T-helper 17 cell (primary cell): ENCODE data around the gene RNF17. TPM values are rescaled to one million over a fixed set of nuclear protein-coding genes. Genes with fewer than 3 reads are reported as not detected.

Experiments
- ATAC-seq: fragments of 150-1000 bp; cut with Tn5 transposase; 2 replicates; pipeline ENCODE4 v1.10.0; 2021; ENCODE audit warnings: mild to moderate bottlenecking, moderate library complexity
- DNase-seq, 3 donors: peaks; one replicate each; pipeline versions ENCODE4 v3.0.0 to v3.0.0-alpha.2; 2020 to 2021
- H3K9me3 ChIP-seq: one replicate; pipeline ENCODE4 v1.7.0; 2013; ENCODE audit warnings: low read length, mild to moderate bottlenecking; ENCODE audit not compliant: control insufficient read depth, poor library complexity, severe bottlenecking
- H3K27ac Mint-ChIP-seq: one replicate; pipeline ENCODE4 v1.8.0; 2022; ENCODE audit warnings: mild to moderate bottlenecking, moderate library complexity, mixed read lengths
- H3K27me3 Mint-ChIP-seq: one replicate; pipeline ENCODE4 v1.8.0; 2022; ENCODE audit warnings: mixed read lengths
- H3K36me3 Mint-ChIP-seq: one replicate; pipeline ENCODE4 v1.8.0; 2022; ENCODE audit warnings: low read depth, mixed read lengths
- H3K4me1 Mint-ChIP-seq: one replicate; pipeline ENCODE4 v1.8.0; 2022; ENCODE audit warnings: mild to moderate bottlenecking, mixed read lengths
- H3K4me3 Mint-ChIP-seq: one replicate; pipeline ENCODE4 v1.8.0; 2022; ENCODE audit warnings: mild to moderate bottlenecking, moderate library complexity, mixed read lengths
- total RNA-seq, 4 donors: library from RNA in 2 of 4; stranded (reverse) in 2 of 4; gene quantifications; one replicate each; pipeline ENCODE4 v1.2.3 and lab custom pipeline; 2022 to 2026

Gene RNF17
- total RNA-seq, 2 donors from 2014 or later: 0.50 to 1.1 TPM

- Mint-ChIP-seq H3K27ac (no peak overlapping the region), H3K4me1 (peaks cover 2% of the 10 kb centered on the region), H3K4me3 (no peak overlapping the region), H3K27me3 (peaks cover 1% of the 10 kb centered on the region), H3K36me3 (no peaks in the 10 kb centered on the region)
- ATAC-seq: no peak
- no peaks in the 10 kb centered on the region for H3K9me3 ChIP-seq
- no peak for DNase-seq
Measured at GRCh38 chr13:24734950-24735349, 29.0 kb upstream of the RNF17 start.

GRCh38 chr13:24737042-24737441 lies 26.9 kb upstream of the RNF17 start:
- no peaks in the 10 kb centered on the region for H3K9me3 ChIP-seq
- Mint-ChIP-seq H3K4me1 (no peaks in the 10 kb centered on the region), H3K27me3 (no peaks in the 10 kb centered on the region), H3K27ac (no peak overlapping the region), H3K36me3 (no peaks in the 10 kb centered on the region), H3K4me3 (no peak overlapping the region)
- no peak for ATAC-seq
- DNase-seq: no peak

- no peak overlapping the region for H3K4me3 Mint-ChIP-seq
- no peak overlapping the region for H3K27ac Mint-ChIP-seq
- no peaks in the 10 kb centered on the region for H3K27me3 Mint-ChIP-seq
- no peak for ATAC-seq
- H3K36me3 Mint-ChIP-seq: no peaks in the 10 kb centered on the region
- no peak for DNase-seq
- H3K9me3 ChIP-seq: no peaks in the 10 kb centered on the region
- no peaks in the 10 kb centered on the region for H3K4me1 Mint-ChIP-seq
Measured at GRCh38 chr13:24738366-24738847, 25.6 kb upstream of the RNF17 start.

GRCh38 chr13:24740014-24740890 lies 23.7 kb upstream of the RNF17 start:
- H3K9me3 ChIP-seq: no peaks in the 10 kb centered on the region
- Mint-ChIP-seq H3K36me3 (no peaks in the 10 kb centered on the region), H3K27me3 (peaks cover 16% of the 10 kb centered on the region), H3K4me1 (no peaks in the 10 kb centered on the region), H3K4me3 (no peak overlapping the region), H3K27ac (no peak overlapping the region)
- no peak for ATAC-seq
- DNase-seq: no peak

GRCh38 chr13:24741016-24741662 lies 22.8 kb upstream of the RNF17 start:
- H3K4me3 Mint-ChIP-seq: no peak overlapping the region
- H3K36me3 Mint-ChIP-seq: no peaks in the 10 kb centered on the region
- peaks cover 18% of the 10 kb centered on the region for H3K27me3 Mint-ChIP-seq
- ATAC-seq: no peak
- no peak overlapping the region for H3K27ac Mint-ChIP-seq
- DNase-seq: no peak
- H3K4me1 Mint-ChIP-seq: no peaks in the 10 kb centered on the region
- no peaks in the 10 kb centered on the region for H3K9me3 ChIP-seq

- H3K36me3 Mint-ChIP-seq: no peaks in the 10 kb centered on the region
- no peak overlapping the region for H3K4me3 Mint-ChIP-seq
- H3K4me1 Mint-ChIP-seq: no peaks in the 10 kb centered on the region
- peaks cover 18% of the 10 kb centered on the region for H3K27me3 Mint-ChIP-seq
- ATAC-seq: no peak
- no peak for DNase-seq
- no peak overlapping the region for H3K27ac Mint-ChIP-seq
- H3K9me3 ChIP-seq: no peaks in the 10 kb centered on the region
Measured at GRCh38 chr13:24741791-24742190, 22.2 kb upstream of the RNF17 start.

- H3K27me3 Mint-ChIP-seq: peaks cover 22% of the 10 kb centered on the region
Measured at GRCh38 chr13:24742294-24742693, 21.7 kb upstream of the RNF17 start.

GRCh38 chr13:24742977-24743376 lies 21.0 kb upstream of the RNF17 start:
- H3K27ac Mint-ChIP-seq: no peak overlapping the region
- peaks cover 8% of the 10 kb centered on the region for H3K4me1 Mint-ChIP-seq
- no peak for DNase-seq
- H3K36me3 Mint-ChIP-seq: peaks cover 4% of the 10 kb centered on the region
- ATAC-seq: no peak
- peaks cover 26% of the 10 kb centered on the region for H3K27me3 Mint-ChIP-seq
- no peak overlapping the region for H3K4me3 Mint-ChIP-seq
- H3K9me3 ChIP-seq: no peaks in the 10 kb centered on the region

More at GRCh38 chr13:24742294-24742693, 21.7 kb upstream of the RNF17 start:
- H3K4me3 Mint-ChIP-seq: no peak overlapping the region
- DNase-seq: no peak
- H3K36me3 Mint-ChIP-seq: peaks cover 4% of the 10 kb centered on the region
- peaks cover 4% of the 10 kb centered on the region for H3K4me1 Mint-ChIP-seq
- no peaks in the 10 kb centered on the region for H3K9me3 ChIP-seq
- ATAC-seq: no peak
- no peak overlapping the region for H3K27ac Mint-ChIP-seq

GRCh38 chr13:24744247-24744646 lies 19.7 kb upstream of the RNF17 start:
- peaks cover 4% of the 10 kb centered on the region for H3K36me3 Mint-ChIP-seq
- peaks cover 36% of the 10 kb centered on the region for H3K27me3 Mint-ChIP-seq
- DNase-seq: no peak
- H3K9me3 ChIP-seq: no peaks in the 10 kb centered on the region
- ATAC-seq: no peak
- no peak overlapping the region for H3K4me3 Mint-ChIP-seq
- no peak overlapping the region for H3K27ac Mint-ChIP-seq
- peaks cover 8% of the 10 kb centered on the region for H3K4me1 Mint-ChIP-seq

GRCh38 chr13:24745516-24745860 lies 18.5 kb upstream of the RNF17 start:
- no peaks in the 10 kb centered on the region for H3K9me3 ChIP-seq
- H3K27ac Mint-ChIP-seq: no peak overlapping the region
- no peak for DNase-seq
- H3K4me1 Mint-ChIP-seq: peaks cover 8% of the 10 kb centered on the region
- no peak for ATAC-seq
- peaks cover 44% of the 10 kb centered on the region for H3K27me3 Mint-ChIP-seq
- no peak overlapping the region for H3K4me3 Mint-ChIP-seq
- H3K36me3 Mint-ChIP-seq: peaks cover 4% of the 10 kb centered on the region

- no peak for DNase-seq
- Mint-ChIP-seq H3K27ac (no peak overlapping the region), H3K36me3 (peaks cover 4% of the 10 kb centered on the region), H3K4me3 (no peak overlapping the region), H3K4me1 (peaks cover 8% of the 10 kb centered on the region), H3K27me3 (peaks cover 49% of the 10 kb centered on the region)
- H3K9me3 ChIP-seq: no peaks in the 10 kb centered on the region
- ATAC-seq: no peak
Measured at GRCh38 chr13:24745861-24746617, 17.9 kb upstream of the RNF17 start.

- Mint-ChIP-seq H3K4me1 (peaks cover 8% of the 10 kb centered on the region), H3K27ac (no peak overlapping the region), H3K4me3 (peak overlapping the region; percentile 75), H3K27me3 (peaks cover 54% of the 10 kb centered on the region), H3K36me3 (peaks cover 4% of the 10 kb centered on the region)
- H3K9me3 ChIP-seq: no peaks in the 10 kb centered on the region
- DNase-seq: no peak
- no peak for ATAC-seq
Measured at GRCh38 chr13:24746618-24747247, 17.2 kb upstream of the RNF17 start.
